Activated CD8-positive, alpha-beta memory T cell treated with anti-CD3 and anti-CD28 coated beads, Interleukin-2, amount 50 U/mL, for 1 hour (primary cell): ENCODE measurements around the gene FCRL5.

Experiments
- DNase-seq: peaks from one replicate; pipeline ENCODE4 v3.0.0-alpha.2; 2020; ENCODE audit errors: extremely low read depth

FCRL5 gene

DNA sequence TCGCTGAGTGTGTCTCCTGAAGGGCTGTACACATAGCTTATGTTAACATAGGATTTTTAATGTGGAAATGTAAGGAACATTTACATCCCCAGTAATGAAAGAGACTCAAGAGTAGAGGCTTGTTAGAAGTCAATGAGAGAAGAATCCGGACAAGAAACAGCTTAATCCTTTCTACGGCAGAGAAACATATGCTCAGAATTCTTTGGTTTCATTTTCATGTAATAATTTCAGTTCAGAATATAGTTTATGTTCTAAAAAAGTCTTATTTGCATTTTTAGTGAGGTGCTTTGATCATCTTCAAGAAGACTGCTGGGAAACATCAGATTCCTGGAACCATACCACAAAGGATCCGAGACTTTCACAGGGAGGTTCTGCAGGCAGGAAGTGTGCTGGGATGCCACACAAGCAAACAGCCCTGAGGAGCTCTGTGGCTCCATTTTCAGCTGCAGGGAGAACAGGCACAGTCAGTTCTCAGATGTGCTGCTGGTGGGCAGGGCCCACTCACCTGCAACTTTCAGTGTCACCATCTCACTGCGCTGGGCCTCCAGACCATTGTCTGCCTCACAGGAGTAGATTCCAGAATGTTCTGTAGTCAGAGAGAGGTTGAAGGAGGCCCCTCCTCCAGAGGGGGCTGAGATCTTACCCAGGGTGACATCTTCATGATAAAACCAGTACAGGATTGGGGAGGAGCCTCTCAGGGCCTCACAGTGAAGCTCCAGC lies 28.4 kb downstream of the FCRL5 start:
- DNase-seq: no peak

DNA sequence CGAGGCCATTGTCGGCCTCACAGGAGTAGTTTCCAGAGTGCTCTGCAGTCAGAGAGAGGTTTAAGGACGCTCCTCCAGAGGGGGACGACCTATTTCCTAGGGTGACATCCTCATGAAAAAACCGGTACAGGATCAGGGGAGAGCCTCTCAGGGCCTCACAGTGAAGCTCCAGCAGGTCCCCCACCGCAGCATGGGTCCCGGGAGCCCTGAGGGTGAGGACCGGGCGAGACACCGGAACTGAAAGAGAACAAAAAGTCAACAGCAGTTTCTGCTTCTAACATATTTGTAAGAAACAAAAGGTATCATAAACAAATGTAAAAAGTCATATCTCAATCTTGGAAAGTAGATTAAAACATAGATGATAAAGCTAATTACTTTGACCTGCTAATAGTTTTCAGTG lies 31.3 kb downstream of the FCRL5 start:
- no peak for DNase-seq

DNA sequence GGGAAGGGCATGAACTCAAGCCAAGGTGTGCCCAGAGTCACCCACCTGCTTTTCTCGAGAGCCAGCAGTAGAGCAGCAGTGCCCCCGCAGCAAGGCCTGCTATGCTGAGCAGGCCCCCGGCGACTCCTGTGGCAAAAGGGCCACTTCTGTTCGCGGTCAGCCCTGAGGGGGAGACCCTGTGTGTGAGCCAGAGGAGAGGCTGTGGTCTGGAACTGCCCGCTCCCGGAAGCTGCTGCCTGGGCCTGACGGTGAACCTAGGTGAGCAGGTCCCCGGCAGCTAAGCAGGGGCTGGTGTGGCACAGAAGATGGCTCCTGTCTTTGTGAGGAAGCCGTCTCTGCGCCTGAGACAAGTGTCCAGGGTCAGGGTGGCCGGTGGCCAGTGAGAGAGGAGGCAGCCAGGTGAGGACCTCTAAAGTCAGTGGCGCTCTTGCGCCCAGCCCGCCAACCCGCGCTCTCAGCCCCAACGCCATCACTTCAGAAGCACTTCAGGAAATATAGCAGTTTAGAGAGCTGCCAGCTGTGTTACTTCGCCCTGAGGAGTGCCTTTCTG lies 31.9 kb downstream of the FCRL5 start:
- no peak for DNase-seq

DNA sequence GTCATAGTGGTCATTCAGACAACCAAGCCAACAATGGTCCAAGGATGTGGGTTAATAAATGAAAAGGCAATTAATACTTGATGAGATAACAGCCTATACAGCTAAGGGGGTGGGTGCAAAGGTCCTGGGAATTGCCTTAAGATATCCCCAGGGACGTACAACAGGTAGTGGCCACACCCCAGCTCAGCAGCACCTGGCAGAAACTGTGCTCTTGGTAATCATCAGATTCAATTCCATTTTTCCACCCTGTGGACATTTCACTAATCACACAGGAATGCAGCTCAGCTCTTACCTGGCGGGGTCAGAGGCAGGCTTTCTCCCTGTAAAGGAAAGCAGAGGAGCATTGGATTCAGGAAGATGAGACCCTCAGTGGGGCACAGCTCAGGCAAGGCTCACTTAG lies 32.9 kb downstream of the FCRL5 start:
- no peak for DNase-seq

DNA sequence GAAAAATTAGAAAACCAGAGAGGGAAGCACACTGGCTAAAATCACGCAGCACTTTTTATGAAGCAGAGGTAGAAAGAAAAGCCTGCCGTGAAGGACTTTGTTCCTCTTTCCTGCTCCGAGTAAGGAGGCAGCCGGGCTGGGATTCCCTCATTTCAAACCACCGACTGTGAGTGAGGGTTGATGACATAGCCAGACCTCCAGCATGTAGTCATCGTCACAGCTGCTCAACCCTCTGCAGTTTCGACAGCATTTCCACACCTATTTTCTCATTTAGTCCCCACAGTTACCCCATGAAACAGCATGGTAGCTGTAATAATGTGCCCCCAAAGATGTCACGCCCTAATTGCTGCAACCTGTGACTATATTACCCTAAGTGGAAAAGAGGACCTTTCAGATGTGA lies 35.3 kb downstream of the FCRL5 start:
- DNase-seq: no peak

DNA sequence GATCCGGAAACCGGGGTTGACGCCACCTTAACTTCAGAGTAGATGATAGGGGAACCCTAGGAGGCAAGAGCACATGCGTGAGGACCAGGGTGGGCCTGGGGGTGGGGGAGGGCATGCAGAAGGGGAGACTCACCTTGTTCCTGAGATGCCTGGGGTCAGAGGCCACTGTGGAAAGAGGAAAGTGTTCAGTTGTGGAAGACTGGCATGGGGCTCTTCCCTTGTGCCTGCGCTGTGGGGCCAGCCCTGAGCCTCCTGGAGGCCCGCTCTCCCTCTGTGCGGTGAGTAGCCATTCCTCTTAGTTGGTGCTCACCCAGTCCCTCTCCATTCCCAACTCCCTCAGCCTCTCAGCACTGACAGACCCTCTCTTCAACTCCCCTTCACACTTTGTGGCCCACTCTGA lies 36.6 kb downstream of the FCRL5 start:
- no peak for DNase-seq

DNA sequence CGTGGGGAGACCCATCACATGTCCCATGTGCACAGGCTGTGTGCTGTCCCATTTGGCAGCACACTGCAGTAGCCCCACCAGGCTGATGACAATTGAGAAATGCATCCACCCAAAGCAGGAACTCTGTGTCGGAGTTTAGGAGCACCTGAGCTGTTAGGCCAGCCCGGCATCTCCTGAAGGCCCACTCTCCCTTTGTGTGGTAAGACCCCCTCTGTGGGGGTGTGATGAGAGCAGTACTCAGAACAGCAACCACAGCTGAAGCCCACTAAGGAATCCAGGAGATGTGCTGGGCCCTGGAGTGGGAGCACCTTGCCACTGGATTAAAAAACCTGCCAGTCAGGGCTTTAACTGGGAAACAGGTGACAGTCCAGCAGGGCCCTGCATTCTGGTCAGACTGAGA lies 37.2 kb downstream of the FCRL5 start:
- DNase-seq: no peak

DNA sequence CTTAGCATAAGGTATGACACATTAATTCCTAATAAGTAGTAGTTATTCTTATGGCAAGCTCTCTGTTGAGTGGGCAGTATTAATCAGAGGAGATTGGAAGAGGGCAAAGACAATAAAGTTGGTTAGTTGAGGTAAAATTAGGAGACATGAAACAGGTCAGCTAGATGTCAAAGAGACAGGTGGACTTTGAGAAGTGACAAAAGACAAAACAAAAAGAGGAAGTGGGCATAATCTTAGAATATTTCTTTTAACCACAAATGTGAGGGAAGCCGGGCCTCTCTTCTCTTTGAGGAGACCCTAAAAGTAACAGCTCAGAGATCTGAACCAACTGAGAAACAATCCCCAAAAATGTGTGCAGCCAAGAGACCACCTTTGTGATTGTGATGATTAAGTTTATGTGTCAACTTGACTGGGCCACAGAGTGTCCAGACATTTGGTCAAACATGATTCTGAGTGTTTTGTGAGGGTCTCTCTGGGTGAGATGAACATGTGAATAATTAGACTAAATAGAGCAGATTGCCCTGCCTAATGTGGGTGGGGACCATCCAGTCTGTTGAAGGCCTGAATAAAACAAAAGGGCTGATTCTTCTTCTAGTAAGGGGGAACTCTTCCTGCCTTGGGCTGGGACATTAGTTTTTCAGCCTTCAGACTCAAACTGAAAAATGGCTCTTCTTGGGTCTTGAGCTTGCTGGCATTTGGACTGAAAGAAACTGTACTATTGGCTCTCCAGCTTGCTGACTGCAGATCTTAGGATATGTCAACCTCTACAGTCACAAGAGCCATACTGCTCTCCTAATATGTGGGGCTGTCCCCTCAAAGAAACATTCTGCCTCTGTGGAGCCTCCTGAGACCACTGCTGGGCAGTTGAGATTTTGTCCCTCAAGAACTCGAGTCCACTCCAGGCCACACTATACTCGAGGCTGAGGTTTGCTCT lies 40.0 kb downstream of the FCRL5 start:
- DNase-seq: no peak

DNA sequence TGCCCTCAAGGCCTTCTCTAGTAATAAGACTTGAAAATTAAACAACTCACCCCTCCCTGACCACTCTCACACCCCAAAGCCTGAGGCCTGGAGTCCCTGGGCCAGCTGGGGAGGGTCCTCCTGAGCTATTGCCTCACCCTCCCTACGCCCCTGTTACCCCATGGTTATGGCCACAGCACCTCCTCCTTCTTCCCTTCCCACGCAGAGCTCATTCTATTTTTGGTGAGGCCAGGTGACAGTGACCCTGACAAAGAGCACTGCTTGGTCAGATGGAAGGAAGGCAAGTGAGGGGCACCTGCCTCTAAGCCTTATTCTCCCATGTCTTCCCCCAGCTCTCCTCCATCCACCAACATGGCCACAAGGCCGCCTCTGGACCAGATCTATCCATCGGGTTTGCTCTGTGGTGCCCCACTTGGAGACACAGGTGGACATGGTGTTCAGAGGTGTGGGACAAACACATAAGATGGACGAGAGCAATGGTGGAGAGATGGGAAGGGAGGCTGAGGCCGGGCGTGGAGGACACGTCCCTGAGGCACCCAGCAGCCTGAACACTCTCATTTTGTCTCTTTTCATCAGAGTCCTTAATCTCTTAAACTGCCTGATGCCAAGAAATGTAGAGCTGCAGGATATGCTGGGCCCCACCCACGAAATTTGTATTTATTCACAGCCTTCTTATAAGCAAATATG lies 42.6 kb downstream of the FCRL5 start:
- DNase-seq: no peak

DNA sequence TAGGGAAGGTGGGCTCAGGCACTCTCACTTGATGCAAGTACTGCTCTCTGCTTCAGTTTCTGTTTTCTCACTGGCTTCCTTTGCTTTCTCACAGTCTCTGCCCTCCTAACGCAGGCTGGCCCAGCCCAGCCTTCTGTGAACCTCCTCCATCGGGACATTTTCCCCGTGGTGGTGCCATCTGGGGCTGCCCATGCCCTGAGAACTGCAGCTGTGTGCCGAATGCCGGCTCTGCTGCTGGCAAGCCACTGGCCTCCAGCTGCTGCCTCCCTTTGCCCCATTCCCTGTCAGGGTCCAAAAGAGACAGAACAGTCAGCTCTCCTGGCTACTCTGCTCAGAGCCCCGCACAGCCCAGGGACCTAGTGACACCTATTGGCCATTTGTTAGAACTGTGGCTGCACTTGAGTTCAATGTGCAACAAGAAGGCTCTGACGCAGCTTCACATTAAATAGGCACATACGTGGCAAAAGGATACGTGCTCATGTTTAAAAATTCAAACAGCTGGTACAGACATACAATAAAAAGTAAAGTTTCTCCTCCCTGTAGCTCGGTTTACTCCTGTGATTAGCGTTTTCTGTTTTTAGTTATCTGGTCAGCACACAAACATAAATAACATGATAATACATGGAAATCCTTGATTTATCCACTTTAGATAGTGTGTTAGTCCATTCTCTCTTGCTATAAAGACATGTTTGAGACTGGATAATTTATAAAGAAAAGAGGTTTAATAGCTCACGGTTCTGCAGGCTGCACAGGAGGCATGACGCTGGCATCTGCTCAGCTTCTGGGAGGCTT lies 46.6 kb downstream of the FCRL5 start:
- DNase-seq: no peak

DNA sequence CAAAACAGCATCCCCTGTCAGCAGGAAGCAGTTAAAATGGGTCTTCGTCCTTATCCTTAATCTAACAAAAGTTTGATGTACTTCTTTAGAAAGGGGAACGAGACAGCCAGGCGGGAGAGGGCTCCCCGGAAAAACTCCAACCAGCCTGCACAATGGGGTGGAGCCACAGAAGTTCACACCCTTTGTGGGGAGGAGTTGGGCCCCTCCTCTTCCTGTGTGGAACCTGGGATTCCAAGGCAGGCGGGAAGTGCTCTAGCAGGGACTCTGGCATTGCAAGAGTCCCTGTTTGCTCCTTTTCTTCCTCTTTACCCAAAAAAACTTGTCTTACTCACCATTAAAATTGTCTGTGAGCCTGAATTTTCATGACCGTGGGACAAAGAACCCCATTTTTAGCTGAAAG lies 47.7 kb downstream of the FCRL5 start:
- DNase-seq: no peak

DNA sequence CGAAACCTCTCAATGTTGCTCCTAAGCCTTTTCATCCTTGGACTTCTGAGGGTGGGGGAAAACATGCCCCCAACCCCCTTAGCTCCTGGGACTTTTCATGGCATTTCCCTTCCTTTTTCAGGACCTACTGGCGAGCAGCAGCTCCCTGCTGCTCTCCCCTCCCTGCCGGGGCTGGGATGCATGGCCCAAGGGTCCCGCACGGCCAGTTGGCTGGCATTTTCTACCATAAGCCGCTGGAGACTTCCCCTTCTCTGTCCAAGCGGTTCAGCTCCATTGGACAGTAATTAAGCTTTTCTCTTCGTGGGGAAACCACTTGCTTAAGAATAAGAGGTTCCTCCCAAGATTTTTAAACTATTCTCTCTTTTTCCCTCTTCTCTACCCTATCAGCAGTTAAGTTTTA lies 52.8 kb downstream of the FCRL5 start:
- no peak for DNase-seq

DNA sequence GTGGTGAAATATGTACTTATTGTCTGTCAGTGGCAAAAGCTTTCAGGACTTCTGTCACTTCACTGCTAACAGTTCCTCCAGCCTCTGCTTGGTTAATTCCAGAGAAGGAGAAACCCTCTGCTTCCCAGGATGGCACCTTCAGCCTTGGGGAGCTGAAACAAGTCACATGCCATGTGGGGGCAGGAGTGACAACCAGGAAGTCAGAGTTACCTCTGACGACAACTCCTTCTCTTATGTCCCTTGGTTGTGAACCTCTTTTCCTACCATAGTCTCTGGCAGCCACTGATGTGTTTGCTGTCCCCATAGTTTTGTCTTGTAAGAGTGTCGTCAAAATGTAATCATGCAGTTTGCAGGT lies 53.6 kb downstream of the FCRL5 start:
- DNase-seq: no peak

DNA sequence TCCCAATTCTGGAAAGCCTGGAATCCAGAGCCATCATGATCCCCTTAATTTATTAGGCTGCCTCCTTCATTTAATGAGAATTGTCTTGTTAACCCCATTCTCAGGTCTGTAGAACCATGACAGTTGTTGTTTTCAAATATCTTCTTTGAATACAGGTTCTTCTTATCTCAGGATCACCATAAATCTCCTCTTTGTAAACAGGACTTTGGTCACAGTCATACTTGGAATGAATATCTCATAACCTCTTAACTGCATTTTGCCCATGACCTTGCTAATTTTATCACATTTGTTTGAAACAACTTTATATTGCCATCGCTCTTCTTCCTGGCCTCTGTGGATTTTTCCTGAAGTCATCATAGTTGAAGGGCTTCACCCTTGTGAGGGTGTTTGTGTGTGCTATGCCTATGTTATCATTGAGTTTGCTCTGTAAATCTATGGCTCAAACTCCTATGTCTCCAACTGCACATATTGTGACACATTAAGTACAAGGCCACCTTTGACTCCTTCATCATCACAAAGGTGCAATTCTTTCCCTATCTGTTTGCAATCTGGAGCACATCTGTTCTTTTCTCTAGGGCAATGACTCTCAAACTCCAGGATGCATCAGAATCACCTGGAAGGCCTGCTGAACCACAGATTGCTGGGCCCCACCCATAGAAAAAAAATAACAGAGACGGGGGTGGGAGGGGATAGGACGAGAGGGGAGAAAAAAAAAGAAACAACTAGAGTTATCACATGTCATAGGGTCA lies 54.2 kb downstream of the FCRL5 start:
- no peak for DNase-seq

DNA sequence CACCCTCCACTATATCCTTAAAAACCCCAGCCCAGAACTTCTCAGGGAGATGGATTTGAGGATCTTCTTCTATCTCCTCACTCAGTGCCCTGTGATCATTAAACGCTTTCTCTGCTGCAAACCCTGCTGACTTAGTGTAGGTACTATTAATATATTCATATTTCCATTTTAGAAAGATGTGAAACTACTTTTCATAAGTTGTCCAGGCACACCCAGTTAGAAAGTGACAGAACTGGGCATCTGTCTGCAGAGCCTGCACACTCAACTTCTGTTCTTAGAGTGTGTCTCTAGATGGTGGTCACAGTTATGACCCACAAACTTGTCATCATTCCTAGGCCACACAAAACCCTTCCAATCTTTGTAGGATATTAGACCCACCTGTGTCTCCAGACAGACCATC lies 55.0 kb downstream of the FCRL5 start:
- DNase-seq: no peak

DNA sequence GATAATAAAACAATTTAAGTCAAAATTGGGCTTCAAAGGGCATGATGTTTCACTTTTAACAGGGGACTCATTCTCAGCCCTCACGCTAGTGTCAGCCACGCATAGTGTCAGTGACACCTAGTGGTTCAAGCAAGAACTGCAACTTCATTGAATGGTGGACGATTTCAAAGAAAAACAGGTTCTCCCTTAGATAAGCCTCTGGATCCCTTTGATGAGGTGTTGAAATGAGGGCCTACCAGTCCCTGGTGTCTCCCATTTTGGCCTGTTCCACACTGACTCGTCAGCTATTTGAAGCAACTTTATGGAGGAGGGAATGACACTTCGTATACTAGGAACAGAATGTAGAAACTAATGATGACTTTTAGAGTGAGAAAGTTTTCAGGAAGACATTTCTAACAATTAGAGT lies 56.2 kb downstream of the FCRL5 start:
- DNase-seq: peak; percentile 2

DNA sequence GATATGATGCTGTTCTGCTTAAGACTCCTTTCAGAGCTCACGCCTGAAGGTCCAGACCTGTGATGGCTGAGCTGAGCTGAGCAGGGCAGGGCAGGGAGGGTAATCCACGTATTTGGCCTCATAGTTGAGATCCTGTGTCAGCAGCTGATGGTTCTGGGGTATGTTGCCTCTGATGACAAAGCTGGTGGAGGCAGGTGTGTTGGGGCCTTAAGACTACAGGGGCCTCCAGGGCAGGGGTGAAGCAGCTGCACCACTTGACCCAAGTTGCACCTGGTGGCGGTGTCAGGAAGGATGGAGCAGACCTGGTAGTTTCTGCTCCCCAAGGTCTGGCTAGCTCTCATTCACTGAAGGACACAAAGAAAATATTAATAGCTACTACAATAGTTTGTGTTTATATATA lies 57.0 kb downstream of the FCRL5 start:
- DNase-seq: no peak

DNA sequence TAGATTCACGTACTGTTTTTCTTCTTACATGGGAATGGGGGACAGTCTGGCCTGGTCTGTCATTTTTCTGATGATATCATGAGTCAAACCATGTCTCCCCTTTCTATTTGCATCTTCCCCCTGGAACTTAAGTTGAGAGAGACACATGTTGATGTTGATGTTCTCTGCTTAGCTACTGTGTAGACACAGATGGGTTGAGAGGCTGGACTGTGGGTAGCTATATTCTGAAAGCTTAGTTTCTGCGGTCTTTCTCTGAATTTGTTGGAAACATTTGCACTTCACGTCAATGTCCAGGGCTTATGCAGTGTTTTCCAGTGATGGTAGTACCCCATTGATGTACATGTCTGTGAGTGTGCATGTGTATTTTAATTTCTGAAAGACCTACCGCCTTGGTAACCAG lies 58.2 kb downstream of the FCRL5 start:
- no peak for DNase-seq

DNA sequence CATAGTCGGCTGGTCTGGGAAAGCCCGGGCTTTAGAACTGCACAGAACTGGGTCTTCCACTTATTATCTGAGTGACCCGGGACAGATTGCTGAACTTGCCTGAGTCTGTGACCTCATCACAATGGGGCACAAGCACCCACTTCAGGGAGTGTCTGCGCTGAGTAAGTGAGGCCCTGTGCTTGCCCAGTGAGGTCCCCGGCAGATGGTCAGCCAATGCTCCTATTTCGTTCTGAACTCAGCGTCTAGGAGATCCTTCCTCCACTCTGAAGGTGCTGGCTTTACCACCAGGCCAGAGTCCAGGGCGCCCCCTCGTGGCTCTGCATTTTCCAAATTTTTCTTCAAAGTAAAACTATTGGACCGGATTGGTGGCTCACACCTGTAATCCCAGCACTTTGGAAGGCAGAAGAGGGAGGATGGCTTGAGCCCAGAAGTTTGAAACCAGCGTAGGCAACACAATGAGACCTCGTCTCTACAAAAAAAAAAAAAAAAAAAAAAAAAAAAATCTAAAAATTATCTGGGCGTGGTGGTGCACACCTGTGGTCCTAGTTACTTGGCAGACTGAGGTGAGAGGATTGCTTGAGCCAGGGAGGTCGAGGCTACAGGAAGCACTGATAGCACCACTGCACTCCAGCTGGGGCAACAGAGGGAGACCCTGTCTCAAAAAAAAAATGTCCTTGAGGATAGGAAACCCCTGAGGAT lies 61.7 kb downstream of the FCRL5 start:
- no peak for DNase-seq

DNA sequence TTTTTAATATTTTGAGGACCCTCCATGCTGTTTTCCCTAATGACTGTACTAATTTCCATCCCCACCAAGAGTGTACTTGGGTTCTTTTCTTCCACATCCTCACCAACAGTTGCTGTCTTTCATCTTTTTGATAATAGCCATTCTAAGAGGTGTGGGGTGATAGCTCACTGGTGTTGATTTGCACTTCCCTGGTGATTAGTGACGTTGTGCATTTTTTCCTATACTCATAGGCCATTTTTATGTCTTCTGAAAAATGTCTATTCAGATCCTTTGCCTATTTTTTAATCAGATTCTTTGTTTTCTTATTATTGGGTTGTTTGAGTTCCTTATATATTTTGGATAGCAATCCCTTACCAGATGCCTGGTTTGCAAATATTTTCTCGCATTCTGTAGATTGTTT lies 64.2 kb downstream of the FCRL5 start:
- no peak for DNase-seq
